ENCODE results near the gene TMEM191B. TPM values are rescaled to one million over a fixed set of nuclear protein-coding genes. Genes with fewer than 3 reads are reported as not detected.
"Not testable (repeated sequence)": the region's sequence is repeated elsewhere in the genome, so short reads cannot be mapped to it uniquely, and the experiment has no call there.

The TMEM191B gene
- total RNA-seq, 4 donors from 2014 or later = 0.26 to 3.6 TPM; not detected in 2

DNA sequence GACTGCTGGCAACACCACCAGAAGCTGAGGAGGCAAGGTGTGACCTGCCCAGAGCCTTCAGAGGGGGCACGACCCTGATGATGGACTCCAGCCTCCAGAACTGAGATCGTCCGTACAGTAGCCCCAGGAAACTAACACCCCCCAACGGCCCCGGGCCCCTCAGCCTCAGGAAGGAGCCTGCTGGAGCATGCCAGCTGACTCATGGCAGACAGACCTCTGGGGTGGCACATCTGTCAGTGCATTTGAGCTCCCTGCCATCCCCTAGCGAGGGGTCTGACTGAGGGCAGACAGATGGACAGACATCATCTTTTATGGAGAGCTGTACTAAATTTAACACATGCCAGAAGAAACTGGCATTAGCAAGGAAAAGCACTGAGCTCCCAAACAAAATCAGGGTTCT lies 12.4 kb downstream of the TMEM191B start:
- WGBS = no CpG with 5 or more reads among the region's 6 CpGs
- DNase-seq (ENCODE audit: extremely low spot score) = peak; percentile 7
- not testable (repeated sequence) for H3K4me1 ChIP-seq

DNA sequence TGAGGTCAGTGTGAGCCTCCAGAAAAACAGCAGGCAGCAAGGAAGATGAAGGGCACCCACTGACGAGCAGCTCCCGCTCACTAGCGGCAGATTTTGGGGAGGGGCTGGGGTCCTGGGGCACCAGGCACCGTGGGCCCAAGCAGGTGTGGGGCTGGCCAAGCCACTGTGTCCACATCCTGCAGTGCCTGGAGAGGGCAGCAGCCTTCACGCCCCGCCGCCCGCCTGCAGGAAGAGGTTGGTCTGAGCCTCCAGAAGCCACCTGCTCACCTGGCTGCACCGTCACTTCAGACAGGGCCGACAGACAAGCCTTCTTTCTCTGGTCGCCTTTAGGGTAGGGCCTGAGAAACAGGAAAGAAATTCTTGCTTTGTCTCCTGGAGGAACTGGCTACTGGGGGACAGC lies 15.8 kb downstream of the TMEM191B start:
- H3K4me1 ChIP-seq; H3K9me3 ChIP-seq; intact Hi-C loops (cut with DNase I); DNase-seq (ENCODE audit: extremely low spot score); H3K27ac ChIP-seq (replicated peaks in 1 of 4); H3K36me3 ChIP-seq; H3K4me3 ChIP-seq; H3K27me3 ChIP-seq: not testable (repeated sequence)
- WGBS = no CpG with 5 or more reads among the region's 11 CpGs

More for the DNA sequence above, 12.4 kb downstream of the TMEM191B start:
- H3K27me3 ChIP-seq; intact Hi-C loops (cut with DNase I); H3K9me3 ChIP-seq; H3K4me3 ChIP-seq; H3K27ac ChIP-seq (replicated peaks in 1 of 4); H3K36me3 ChIP-seq: not testable (repeated sequence)

GRCh38 chr22:18544615-18545014 lies 17.0 kb downstream of the TMEM191B start:
- DNase-seq (ENCODE audit: extremely low spot score); H3K4me3 ChIP-seq; H3K27ac ChIP-seq (replicated peaks in 1 of 4); intact Hi-C loops (cut with DNase I); H3K4me1 ChIP-seq; H3K36me3 ChIP-seq; H3K27me3 ChIP-seq; H3K9me3 ChIP-seq: not testable (repeated sequence)
- WGBS = no CpG with 5 or more reads among the region's 13 CpGs

DNA sequence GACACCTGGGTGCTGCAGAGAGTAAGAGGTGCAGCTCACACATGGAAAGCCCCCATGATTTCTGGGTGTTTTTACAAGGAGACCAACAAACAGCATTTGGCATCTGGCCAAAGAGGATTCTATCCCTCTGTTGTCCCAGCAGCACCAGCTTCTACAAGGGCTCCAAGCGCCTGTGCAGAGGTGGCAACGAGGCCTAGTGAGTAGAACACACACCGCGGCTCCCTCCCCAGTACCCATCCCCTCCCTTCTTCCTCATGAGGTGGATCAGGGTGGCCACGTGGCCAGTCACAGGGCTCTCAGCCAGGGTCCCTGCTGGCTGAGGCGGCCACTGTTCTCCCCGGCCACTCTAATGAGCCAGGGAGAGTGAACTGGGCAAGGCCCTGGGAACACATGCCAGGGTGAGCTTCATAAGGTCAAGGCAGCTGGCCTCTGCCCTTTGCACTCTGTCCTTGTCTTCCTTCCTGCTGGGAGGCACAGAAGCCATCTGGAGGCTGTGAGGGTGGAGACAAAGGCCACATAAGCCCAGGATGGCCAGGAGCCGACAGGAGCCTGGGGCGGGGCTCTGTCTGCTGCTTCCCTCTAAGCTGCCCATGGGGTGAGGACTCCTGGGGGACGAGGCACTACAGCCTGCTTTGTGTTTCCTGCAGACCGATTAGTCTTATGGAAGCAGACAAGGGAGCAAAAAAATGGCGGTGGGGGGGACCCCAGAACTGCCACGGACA lies 22.0 kb downstream of the TMEM191B start:
- H3K27ac ChIP-seq (replicated peaks in 1 of 4); H3K36me3 ChIP-seq; H3K27me3 ChIP-seq; intact Hi-C loops (cut with DNase I); H3K4me3 ChIP-seq; H3K4me1 ChIP-seq; H3K9me3 ChIP-seq: not testable (repeated sequence)
- 85% methylated on average over 4 of the region's 13 CpGs for WGBS
- DNase-seq (ENCODE audit: extremely low spot score) = peak; percentile 21

- H3K4me1 ChIP-seq; intact Hi-C loops (cut with DNase I); H3K36me3 ChIP-seq; DNase-seq (ENCODE audit: extremely low spot score); H3K4me3 ChIP-seq; H3K27me3 ChIP-seq; H3K27ac ChIP-seq (replicated peaks in 1 of 4); H3K9me3 ChIP-seq: not testable (repeated sequence)
- 87% methylated on average over 2 of the region's 7 CpGs for WGBS
Measured at GRCh38 chr22:18551046-18551445, 23.4 kb downstream of the TMEM191B start.

GRCh38 chr22:18552839-18553597 lies 25.4 kb downstream of the TMEM191B start:
- H3K4me1 ChIP-seq; H3K27me3 ChIP-seq; H3K4me3 ChIP-seq; H3K36me3 ChIP-seq; H3K9me3 ChIP-seq; H3K27ac ChIP-seq (replicated peaks in 1 of 4); intact Hi-C loops (cut with DNase I); DNase-seq (ENCODE audit: extremely low spot score): not testable (repeated sequence)
- WGBS = no CpG with 5 or more reads among the region's 19 CpGs

DNA sequence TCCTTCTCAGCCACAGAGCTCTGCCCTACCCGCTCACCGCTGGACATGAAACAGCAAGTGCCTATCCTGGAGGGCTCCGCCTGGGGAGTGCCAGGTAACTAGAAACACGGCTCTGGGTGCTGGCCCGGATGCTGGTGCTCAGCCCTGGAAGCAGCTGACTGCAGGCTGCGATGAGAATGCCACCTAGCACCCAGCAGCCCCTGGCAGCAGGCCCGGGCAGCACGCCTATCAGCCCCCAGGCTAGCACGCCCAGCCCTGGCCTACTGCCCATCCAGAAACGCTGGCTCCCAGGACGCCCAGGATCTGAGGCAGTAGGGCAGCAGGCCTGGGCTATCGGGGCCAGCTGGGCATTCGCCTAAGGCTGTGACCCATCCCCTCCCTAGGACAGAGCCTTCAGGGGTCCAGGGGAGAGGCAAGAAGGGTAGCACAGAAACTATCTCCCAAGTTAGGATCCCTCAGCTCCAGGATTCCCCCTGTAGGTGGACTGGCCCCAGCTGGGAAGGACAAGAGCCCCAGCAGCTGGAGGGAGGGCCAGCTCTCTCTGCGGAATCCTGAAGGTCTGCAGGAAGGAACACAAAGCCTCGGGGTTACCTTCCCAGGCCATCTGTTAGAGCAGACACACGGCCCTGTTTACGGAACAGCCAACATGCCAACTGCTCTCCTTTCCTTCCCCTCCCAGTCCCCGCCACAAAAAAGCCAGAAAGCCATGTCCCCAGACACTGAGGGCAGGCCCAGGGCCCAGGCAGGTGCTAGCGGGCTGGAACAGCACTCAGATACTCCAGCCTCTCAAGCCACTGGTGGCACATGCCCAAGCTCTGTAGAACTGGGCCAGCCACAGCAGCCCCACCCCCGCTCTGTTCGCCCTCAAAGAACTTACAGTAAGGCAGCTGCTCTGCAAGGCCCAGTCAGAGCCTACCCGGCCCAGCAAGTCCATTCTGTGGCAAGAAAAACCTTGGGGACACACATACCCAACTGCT lies 27.0 kb downstream of the TMEM191B start:
- H3K27ac ChIP-seq (replicated peaks in 1 of 4); H3K27me3 ChIP-seq; DNase-seq (ENCODE audit: extremely low spot score); H3K4me1 ChIP-seq; H3K36me3 ChIP-seq; H3K9me3 ChIP-seq; H3K4me3 ChIP-seq; intact Hi-C loops (cut with DNase I): not testable (repeated sequence)
- WGBS = no CpG with 5 or more reads among the region's 22 CpGs

- DNase-seq (ENCODE audit: extremely low spot score); H3K9me3 ChIP-seq; intact Hi-C loops (cut with DNase I); H3K27ac ChIP-seq (replicated peaks in 1 of 4); H3K36me3 ChIP-seq; H3K27me3 ChIP-seq; H3K4me3 ChIP-seq; H3K4me1 ChIP-seq: not testable (repeated sequence)
- no CpG with 5 or more reads among the region's 4 CpGs for WGBS
Measured at GRCh38 chr22:18558516-18558915, 30.9 kb downstream of the TMEM191B start.

DNA sequence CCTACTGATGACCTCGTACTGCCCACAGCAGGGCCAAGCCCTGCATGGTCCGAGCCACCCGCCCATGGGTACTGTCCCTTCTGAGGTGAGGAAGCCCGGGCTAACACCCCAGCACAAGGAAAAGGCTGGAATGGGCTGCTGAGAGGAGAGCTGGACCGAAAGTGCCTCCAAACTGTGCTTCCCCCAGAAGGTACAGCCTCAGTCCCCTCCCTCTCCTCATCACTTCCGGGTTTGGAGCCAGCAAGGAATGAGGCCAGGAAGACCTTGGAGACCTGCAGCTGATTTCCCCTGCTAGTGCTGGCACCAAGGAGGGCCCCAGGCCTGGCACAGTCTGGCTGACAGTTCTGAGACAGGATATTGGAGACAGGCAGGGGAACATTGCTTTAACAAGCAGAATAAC lies 31.3 kb downstream of the TMEM191B start:
- intact Hi-C loops (cut with DNase I); H3K4me1 ChIP-seq; H3K27me3 ChIP-seq; H3K4me3 ChIP-seq; H3K9me3 ChIP-seq; H3K36me3 ChIP-seq; DNase-seq (ENCODE audit: extremely low spot score): not testable (repeated sequence)
- H3K27ac ChIP-seq (replicated peaks in 1 of 4) = peak overlapping the region in 1 of 4 donors; percentile 54
- WGBS = no CpG with 5 or more reads among the region's 6 CpGs

DNA sequence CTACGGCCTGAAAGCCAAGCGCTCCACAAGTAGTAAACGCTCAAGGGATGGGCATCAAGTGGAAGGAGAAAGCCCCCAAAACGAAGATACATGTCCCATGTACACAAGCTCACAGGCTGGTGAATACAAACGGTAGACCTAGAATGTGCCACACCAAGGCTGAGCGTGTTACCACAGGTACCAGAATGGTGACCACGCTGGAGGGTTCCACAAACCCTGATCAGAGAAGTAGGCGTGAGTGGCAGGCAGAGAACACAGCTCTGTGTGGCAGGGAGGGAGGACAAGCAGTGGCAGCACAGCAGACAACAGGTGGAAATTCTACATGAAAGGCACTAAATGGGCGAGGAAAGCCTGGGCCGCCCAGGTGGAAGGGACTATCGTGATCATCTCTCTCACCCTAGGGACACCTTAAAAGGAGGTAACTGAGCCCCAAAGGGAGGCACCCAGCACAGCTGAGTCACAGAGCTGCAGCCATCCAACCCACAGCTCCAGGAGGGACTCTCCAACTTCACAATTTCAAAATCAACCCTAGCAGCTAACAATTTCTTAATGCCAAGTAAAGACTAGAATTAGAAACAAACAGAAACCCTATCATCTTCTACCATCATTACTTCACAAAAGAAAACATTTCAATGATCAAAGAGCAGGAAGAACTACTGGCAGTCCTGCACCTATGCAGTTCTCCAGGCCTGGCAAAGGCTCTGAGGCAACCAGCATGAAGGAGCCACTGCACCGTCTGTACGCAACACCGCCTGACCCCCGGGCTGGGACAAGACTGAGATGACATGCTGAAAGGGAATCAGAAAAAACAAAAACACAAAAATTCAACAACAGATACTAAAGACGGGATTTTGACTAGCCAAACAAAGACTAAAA lies 32.7 kb downstream of the TMEM191B start:
- H3K4me1 ChIP-seq; DNase-seq (ENCODE audit: extremely low spot score); intact Hi-C loops (cut with DNase I); H3K4me3 ChIP-seq; H3K27me3 ChIP-seq; H3K27ac ChIP-seq (replicated peaks in 1 of 4); H3K9me3 ChIP-seq; H3K36me3 ChIP-seq: not testable (repeated sequence)
- WGBS = no CpG with 5 or more reads among the region's 16 CpGs

DNA sequence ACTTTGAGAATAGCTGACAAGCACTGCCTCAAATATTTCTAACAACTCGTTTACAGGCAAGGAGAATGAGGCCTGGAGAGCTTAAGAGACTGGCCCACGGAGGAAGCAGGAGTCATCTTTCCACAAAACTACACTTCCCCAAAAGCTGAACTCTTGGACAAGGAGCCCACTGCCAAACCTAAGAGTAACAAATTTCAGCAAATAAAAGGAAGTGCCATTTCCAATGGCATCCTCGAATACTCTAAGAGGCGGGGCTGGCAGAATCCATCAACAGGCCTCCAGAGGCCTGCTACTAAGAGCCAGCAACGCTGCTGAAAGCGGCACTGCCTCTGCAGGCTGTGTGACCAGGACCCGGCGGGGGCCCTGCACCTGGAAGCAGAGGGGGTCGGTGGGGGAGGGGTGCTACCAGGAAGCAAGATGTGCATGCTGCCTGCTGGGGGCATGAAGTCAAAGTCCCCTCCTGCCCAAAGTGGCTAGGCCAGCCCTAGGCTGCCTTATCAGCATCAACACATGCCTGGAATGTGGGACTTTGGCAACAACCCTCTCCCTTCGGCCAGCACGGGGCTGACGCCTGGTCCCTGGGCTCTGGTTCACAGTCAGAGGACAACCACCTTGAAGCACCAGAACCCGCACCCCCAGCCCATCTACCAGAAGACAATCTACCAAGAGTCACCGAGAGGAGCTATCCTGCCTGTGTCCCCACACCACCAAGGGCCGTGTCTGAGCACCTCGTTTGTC lies 43.1 kb downstream of the TMEM191B start:
- DNase-seq (ENCODE audit: extremely low spot score); H3K27me3 ChIP-seq; H3K4me3 ChIP-seq; H3K9me3 ChIP-seq; H3K4me1 ChIP-seq; H3K36me3 ChIP-seq; H3K27ac ChIP-seq (replicated peaks in 1 of 4); intact Hi-C loops (cut with DNase I): not testable (repeated sequence)
- WGBS = no CpG with 5 or more reads among the region's 16 CpGs
